K562 (cell line): ENCODE measurements around the gene ENKD1. TPM values are rescaled to one million over a fixed set of nuclear protein-coding genes. Genes with fewer than 3 reads are reported as not detected.

ENCODE experiments used
- BDP1 ChIP-seq: IDR thresholded peaks from 3 replicates; pipeline ENCODE4 v1.6.1; 2011; ENCODE audit not compliant: insufficient read length, insufficient read depth
- CEBPB ChIP-seq: fragments of 450-650 bp; IDR thresholded peaks from 2 replicates; pipeline ENCODE4 v1.6.1; 2016; ENCODE audit warnings: missing genetic modification characterization, missing compliant biosample characterization
- EP300 ChIP-seq: IDR thresholded peaks from 2 replicates; pipeline ENCODE4 v1.6.1; 2012; ENCODE audit warnings: low read length, improper control_type of control experiment
- FOXM1 ChIP-seq, 2 experiments: fragments of 450-650 bp in 1 of 2; sonication (generic) in 1 of 2; formaldehyde crosslinking in 1 of 2; IDR thresholded peaks; 2 replicates each; pipeline versions ENCODE4 v1.6.1 to v1.9.0; 2017 to 2022; ENCODE audit warnings: low read depth in 2 of 2, mild to moderate bottlenecking in 2 of 2, missing genetic modification reagents in 1 of 2, moderate library complexity in 1 of 2
- GATAD2A ChIP-seq: fragments of 450-650 bp; IDR thresholded peaks from 2 replicates; pipeline ENCODE4 v1.6.1; 2017
- KDM5B ChIP-seq: fragments of 200-600 bp; sonication (generic); IDR thresholded peaks from 2 replicates; pipeline ENCODE4 v1.6.1; 2012; ENCODE audit warnings: low read depth, mild to moderate bottlenecking, moderate library complexity, low read length, control low read depth, inconsistent platforms; ENCODE audit not compliant: insufficient replicate concordance
- L3MBTL2 ChIP-seq: fragments of 450-650 bp; IDR thresholded peaks from 2 replicates; pipeline ENCODE4 v1.6.1; 2016; ENCODE audit warnings: mild to moderate bottlenecking, moderate library complexity
- MAFK ChIP-seq: IDR thresholded peaks from 2 replicates; pipeline ENCODE4 v1.6.1; 2011; ENCODE audit warnings: low read length, improper control_type of control experiment
- NFIC ChIP-seq: fragments of 450-650 bp; IDR thresholded peaks from 2 replicates; pipeline ENCODE4 v1.6.1; 2017; ENCODE audit warnings: mild to moderate bottlenecking, inconsistent platforms
- NR2C1 ChIP-seq, 2 experiments: fragments of 450-650 bp; IDR thresholded peaks; 2 replicates each; pipeline ENCODE4 v1.6.1; 2017; ENCODE audit warnings: mild to moderate bottlenecking in 2 of 2, antibody characterized with exemption in 1 of 2, inconsistent platforms in 1 of 2, missing compliant biosample characterization in 1 of 2, missing genetic modification characterization in 1 of 2
- RBFOX2 ChIP-seq: fragments of 200-400 bp; formaldehyde crosslinking; IDR thresholded peaks from 2 replicates; pipeline ENCODE4 v1.6.1; 2017; ENCODE audit warnings: low read depth, mild to moderate bottlenecking, low read length, moderate library complexity
- SETDB1 ChIP-seq: IDR thresholded peaks from one replicate; pipeline ENCODE4 v1.6.1; 2012; ENCODE audit warnings: low read length, control low read depth, inconsistent platforms
- SMAD4 ChIP-seq: fragments of 250-450 bp; sonication (Bioruptor Pico); conservative IDR thresholded peaks from 2 replicates; pipeline ENCODE4 v1.8.0; 2021; ENCODE audit warnings: inconsistent platforms, mild to moderate bottlenecking, moderate library complexity
- SRSF9 ChIP-seq: fragments of 200-400 bp; formaldehyde crosslinking; IDR thresholded peaks from 2 replicates; pipeline ENCODE4 v1.6.1; 2017; ENCODE audit warnings: low read depth, low read length, borderline replicate concordance
- TBL1XR1 ChIP-seq, 2 experiments: IDR thresholded peaks; 2 replicates each; pipeline ENCODE4 v1.6.1; 2012; ENCODE audit warnings: improper control_type of control experiment in 2 of 2, low read length in 2 of 2, mild to moderate bottlenecking in 1 of 2
- TRIM28 ChIP-seq: fragments of 450-650 bp; IDR thresholded peaks from 2 replicates; pipeline ENCODE4 v1.6.1; 2017
- UBTF ChIP-seq, 2 experiments: IDR thresholded peaks; 2 replicates each; pipeline ENCODE4 v1.6.1; 2012; ENCODE audit warnings: improper control_type of control experiment in 2 of 2, low read depth in 2 of 2, low read length in 2 of 2, borderline replicate concordance in 1 of 2
- ZNF121 ChIP-seq: sonication (generic); formaldehyde crosslinking; conservative IDR thresholded peaks from 2 replicates; pipeline ENCODE4 v1.8.0; 2022; ENCODE audit warnings: missing genetic modification reagents
- ZNF507 ChIP-seq: conservative IDR thresholded peaks from 2 replicates; pipeline ENCODE4 v1.6.1; 2017; ENCODE audit warnings: missing genetic modification characterization, missing compliant biosample characterization
- ZNF551 ChIP-seq: fragments of 250-450 bp; sonication (Bioruptor Pico); IDR thresholded peaks from 2 replicates; pipeline ENCODE4 v1.5.0; 2021; ENCODE audit warnings: mild to moderate bottlenecking, moderate library complexity
- ZNF644 ChIP-seq: fragments of 200-800 bp; sonication (Bioruptor generic); IDR thresholded peaks from 2 replicates; pipeline ENCODE4 v1.6.1; 2016; ENCODE audit warnings: low read depth, missing genetic modification characterization, missing compliant biosample characterization
- polyA plus RNA-seq, 8 experiments: library from polyadenylated mRNA; depleted of rRNA in 4 of 8; stranded (reverse) in 5 of 8; unstranded in 3 of 8; fragments of >200 nt; fragmentation: Nextera tagmentation in 2 of 8; fragmentation: Illumina TruSeq in 1 of 8; extraction: Ambion mirVana in 2 of 8; extraction: Trizol in 1 of 8; gene quantifications; 2 replicates each; pipeline versions ENCODE4 v1.2.1 to v1.2.3, GENCODE V29; 2011 to 2014; ENCODE audit warnings: inconsistent platforms in 1 of 8, missing spikeins in 1 of 8
- total RNA-seq, 7 experiments: library from RNA; depleted of rRNA in 6 of 7; stranded (reverse); fragments of >200 nt in 6 of 7; fragmentation: Illumina TruSeq in 2 of 7; extraction: Trizol in 2 of 7; gene quantifications; 2 replicates each; pipeline versions ENCODE4 v1.2.1 to v1.2.3, GENCODE V29; 2011 to 2021; ENCODE audit warnings: low replicate concordance in 1 of 7
- TF ChIP-seq, protein P1 (sequence below): IDR thresholded peaks from 2 replicates; pipeline ENCODE4 v1.6.1; 2011; ENCODE audit not compliant: insufficient read length; ENCODE audit errors: extremely low read depth
- TF ChIP-seq, protein P2 (sequence below): fragments of 450-650 bp; IDR thresholded peaks from 2 replicates; pipeline ENCODE4 v1.6.1; 2018; ENCODE audit not compliant: partially characterized antibody

ENKD1 gene
- total and polyA plus RNA-seq, 9 of the 15 experiments (the other 6 are each of a cell fraction or from before 2014, with no cell fraction given): 1.1 to 26.9 (median 8.3) TPM

GRCh38 chr16:67666032-67666551, 458 bp downstream of the ENKD1 start (continued):
- TF ChIP-seq ZNF551 (CRISPR knock-in tag) (no peak), TBL1XR1 (IDR thresholded peaks at IDR 0.05; ENCODE audit: low read length in 2 of 2) (no peak), ZNF121 (CRISPR knock-in tag) (no peak), TRIM28 (no peak), ZNF644 (no peak), SRSF9 (no peak), MAFK (no peak), NFIC (peak; percentile 79), BDP1 (no peak), ZNF507 (tag) (no peak), FOXM1 (IDR thresholded peaks at IDR 0.05; ENCODE audit: low read depth) (no peak), FOXM1 (CRISPR knock-in tag; IDR thresholded peaks at IDR 0.05; ENCODE audit: low read depth) (no peak), RBFOX2 (peak; percentile 39; the same call in 1 of the 2 replicates), UBTF (IDR thresholded peaks at IDR 0.05; ENCODE audit: borderline replicate concordance in 1 of 2, low read depth in 2 of 2, low read length in 2 of 2) (peak; percentile 65 to 87; a peak in 3 of 4 replicates), L3MBTL2 (peak; percentile 51; the same call in 1 of the 2 replicates), GATAD2A (no peak), SMAD4 (CRISPR knock-in tag) (no peak), KDM5B (no peak), EP300 (no peak), CEBPB (tag) (0 out of 2 replicates have a peak, but pooled peaks have one; percentile 12), SETDB1 (no peak), NR2C1 (IDR thresholded peaks at IDR 0.05) (no peak), NR2C1 (tag; IDR thresholded peaks at IDR 0.05) (no peak)
- TF ChIP-seq, protein P1, sequence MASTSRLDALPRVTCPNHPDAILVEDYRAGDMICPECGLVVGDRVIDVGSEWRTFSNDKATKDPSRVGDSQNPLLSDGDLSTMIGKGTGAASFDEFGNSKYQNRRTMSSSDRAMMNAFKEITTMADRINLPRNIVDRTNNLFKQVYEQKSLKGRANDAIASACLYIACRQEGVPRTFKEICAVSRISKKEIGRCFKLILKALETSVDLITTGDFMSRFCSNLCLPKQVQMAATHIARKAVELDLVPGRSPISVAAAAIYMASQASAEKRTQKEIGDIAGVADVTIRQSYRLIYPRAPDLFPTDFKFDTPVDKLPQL: no peak
- TF ChIP-seq, protein P2, sequence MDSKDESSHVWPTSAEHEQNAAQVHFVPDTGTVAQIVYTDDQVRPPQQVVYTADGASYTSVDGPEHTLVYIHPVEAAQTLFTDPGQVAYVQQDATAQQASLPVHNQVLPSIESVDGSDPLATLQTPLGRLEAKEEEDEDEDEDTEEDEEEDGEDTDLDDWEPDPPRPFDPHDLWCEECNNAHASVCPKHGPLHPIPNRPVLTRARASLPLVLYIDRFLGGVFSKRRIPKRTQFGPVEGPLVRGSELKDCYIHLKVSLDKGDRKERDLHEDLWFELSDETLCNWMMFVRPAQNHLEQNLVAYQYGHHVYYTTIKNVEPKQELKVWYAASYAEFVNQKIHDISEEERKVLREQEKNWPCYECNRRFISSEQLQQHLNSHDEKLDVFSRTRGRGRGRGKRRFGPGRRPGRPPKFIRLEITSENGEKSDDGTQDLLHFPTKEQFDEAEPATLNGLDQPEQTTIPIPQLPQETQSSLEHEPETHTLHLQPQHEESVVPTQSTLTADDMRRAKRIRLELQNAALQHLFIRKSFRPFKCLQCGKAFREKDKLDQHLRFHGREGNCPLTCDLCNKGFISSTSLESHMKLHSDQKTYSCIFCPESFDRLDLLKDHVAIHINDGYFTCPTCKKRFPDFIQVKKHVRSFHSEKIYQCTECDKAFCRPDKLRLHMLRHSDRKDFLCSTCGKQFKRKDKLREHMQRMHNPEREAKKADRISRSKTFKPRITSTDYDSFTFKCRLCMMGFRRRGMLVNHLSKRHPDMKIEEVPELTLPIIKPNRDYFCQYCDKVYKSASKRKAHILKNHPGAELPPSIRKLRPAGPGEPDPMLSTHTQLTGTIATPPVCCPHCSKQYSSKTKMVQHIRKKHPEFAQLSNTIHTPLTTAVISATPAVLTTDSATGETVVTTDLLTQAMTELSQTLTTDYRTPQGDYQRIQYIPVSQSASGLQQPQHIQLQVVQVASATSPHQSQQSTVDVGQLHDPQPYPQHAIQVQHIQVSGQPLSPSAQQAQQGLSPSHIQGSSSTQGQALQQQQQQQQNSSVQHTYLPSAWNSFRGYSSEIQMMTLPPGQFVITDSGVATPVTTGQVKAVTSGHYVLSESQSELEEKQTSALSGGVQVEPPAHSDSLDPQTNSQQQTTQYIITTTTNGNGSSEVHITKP: peak; percentile 75
